ENCODE data around the gene MAPKAPK3. TPM values are rescaled to one million over a fixed set of nuclear protein-coding genes. Genes with fewer than 3 reads are reported as not detected.

MAPKAPK3 gene
- total RNA-seq, 1 donor from 2014 or later = 15.5 TPM

- DNase-seq (ENCODE audit: extremely low read depth, low read depth, low spot score) = no peak
Observed at GRCh38 chr3:50587373-50587772, 29.6 kb upstream of the MAPKAPK3 start.

GRCh38 chr3:50587806-50588758, 28.9 kb upstream of the MAPKAPK3 start:
- no peak for DNase-seq (ENCODE audit: extremely low read depth, low read depth, low spot score)

GRCh38 chr3:50588759-50589433, 28.1 kb upstream of the MAPKAPK3 start:
- DNase-seq (ENCODE audit: extremely low read depth, low read depth, low spot score) = no peak

DNA sequence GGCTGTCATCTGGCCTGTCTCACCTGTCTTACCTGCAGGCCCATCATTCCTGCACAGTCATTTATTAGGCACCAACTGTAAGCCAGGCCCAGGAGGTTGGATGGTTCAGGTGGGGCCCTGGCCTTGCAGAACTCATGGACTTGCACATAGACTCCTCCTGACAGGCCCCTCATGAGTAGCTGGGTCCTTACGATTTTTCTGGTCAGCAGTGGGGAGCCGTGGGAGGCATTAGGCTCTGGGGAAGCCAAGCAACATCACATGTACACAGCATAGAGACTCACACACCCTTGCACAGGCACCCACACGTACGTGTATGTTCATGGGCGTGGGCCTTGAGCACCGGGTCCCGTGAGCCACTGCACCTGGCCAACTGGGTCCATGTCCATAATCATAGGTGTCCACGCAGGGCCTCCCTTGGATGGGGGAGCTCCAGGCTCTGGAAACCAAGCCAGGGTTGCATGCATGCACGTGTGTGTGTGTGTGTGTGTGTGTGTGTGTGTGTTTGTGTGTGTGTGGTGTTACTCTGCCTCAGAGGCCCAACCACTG, 25.7 kb upstream of the MAPKAPK3 start:
- DNase-seq (ENCODE audit: extremely low read depth, low read depth, low spot score) = no peak

- no peak for DNase-seq (ENCODE audit: extremely low read depth, low read depth, low spot score)
Observed at GRCh38 chr3:50592568-50592967, 24.4 kb upstream of the MAPKAPK3 start.

GRCh38 chr3:50594253-50594785, 22.6 kb upstream of the MAPKAPK3 start:
- DNase-seq (ENCODE audit: extremely low read depth, low read depth, low spot score) = no peak

GRCh38 chr3:50599115-50599715, 17.7 kb upstream of the MAPKAPK3 start:
- DNase-seq (ENCODE audit: extremely low read depth, low read depth, low spot score) = no peak

- no peak for DNase-seq (ENCODE audit: extremely low read depth, low read depth, low spot score)
Observed at GRCh38 chr3:50599716-50600118, 17.2 kb upstream of the MAPKAPK3 start.

DNA sequence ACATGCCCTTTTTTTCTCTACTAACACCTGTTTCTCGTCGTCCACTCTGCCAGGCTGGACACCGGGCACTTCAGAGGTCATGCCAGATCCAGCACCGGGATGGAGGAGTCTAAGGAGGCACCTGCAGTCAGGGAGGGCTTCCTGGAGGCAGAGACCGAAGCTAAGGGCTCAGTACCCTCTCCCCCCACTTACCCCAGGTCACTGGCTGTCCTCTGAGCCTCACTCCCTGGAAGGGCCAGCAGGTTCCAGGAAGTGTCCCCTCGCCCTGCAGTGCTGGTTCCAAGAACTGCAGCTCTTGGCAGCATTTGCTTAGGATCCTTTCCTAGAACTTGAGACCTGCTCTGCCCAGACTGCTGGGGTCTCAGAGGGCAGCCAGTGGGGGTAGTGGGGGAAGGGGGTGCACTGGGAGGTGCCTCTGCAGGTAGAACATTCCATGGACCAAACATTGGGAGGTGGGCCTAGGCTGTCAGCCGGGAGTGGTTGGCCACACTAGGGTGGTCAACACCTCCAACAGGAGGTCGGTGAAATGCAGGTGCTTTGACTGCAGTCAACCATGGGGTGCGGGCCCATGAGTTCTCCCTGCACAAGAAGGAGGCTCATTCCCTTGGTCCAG, 16.7 kb upstream of the MAPKAPK3 start:
- DNase-seq (ENCODE audit: extremely low read depth, low read depth, low spot score) = no peak

DNA sequence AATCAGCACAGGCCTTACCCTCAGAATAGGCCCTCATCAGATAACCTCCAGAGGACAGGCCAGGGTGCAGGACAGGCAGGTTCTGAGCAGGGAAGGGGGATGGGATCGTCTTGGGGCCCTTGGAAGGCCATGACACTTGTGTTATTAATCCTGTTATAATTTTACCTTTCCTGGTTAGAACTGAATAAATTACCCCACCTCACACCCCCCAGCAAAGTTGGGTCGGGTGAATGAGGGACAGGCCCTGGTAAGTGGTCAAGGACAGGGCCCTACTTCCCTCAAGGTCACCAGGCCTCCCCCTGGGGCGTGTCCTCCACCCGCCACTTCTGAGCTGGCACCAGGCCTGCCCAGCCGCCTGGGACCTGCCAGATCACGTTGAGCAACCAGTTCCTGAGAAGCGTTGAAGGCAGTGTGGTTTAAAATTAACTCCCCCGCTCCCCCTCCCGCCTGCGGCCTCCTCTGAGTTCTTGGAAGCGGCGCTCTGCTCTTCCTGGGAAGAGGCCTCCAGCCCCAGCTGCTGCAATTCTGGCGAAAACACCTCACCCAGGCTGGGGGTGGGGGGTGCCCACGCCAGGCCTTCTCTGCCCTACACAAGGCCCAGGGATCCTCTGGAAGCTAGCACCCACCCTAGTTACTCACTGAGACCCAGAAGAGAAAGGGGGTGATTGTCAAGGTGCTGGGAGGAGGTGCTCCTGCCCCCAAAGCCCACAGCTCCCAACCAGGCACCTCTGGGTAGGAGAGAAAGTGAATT, 15.9 kb upstream of the MAPKAPK3 start:
- DNase-seq (ENCODE audit: extremely low read depth, low read depth, low spot score) = no peak

GRCh38 chr3:50602595-50603191, 14.3 kb upstream of the MAPKAPK3 start:
- no peak for DNase-seq (ENCODE audit: extremely low read depth, low read depth, low spot score)

DNA sequence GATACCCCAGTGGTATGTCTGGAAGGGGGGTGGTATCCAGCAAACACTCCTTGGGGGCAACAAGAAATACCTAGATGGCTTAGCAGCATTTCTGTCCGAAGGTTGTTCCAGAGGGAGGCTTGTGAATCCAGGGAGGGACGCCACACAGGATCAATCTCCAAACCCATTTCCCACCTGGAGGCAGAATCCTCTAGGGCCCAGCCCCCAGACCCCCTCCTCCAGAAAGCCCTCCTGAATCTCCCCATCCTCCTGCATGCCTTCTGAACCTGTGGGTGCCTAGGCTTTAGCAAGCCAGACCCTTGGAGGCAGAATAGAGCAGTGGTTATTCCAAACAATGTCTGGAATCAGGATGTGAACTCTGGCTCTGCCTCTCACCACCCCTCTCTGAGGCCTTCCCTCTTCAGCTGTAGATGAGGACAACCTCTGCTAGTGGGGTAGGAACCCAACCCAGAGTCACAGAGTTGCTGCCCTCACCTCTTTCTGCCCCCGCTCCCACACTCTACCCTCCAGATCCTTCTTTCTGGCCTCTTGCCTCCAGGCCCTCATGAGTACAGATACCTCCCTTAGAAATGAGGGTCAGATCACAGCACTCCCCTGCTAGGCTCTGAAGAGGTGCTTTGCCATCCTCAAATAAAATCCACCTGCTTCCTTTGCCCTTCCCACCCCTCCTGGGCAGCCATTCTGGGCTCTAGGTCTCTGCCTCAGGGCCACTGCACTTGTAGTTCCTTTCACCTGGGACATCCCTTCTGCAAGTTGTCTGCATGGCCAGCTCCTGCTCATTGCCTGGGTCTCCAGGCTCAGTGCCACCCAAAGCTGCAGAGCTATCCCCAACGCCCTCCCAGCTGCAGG, 13.5 kb upstream of the MAPKAPK3 start:
- DNase-seq (ENCODE audit: extremely low read depth, low read depth, low spot score) = no peak

GRCh38 chr3:50604110-50604621, 12.8 kb upstream of the MAPKAPK3 start:
- no peak for DNase-seq (ENCODE audit: extremely low read depth, low read depth, low spot score)

GRCh38 chr3:50604628-50605588, 12.0 kb upstream of the MAPKAPK3 start:
- DNase-seq (ENCODE audit: extremely low read depth, low read depth, low spot score) = no peak

- DNase-seq (ENCODE audit: extremely low read depth, low read depth, low spot score) = no peak
Observed at GRCh38 chr3:50605901-50606326, 11.0 kb upstream of the MAPKAPK3 start.

GRCh38 chr3:50606596-50606995, 10.4 kb upstream of the MAPKAPK3 start:
- DNase-seq (ENCODE audit: extremely low read depth, low read depth, low spot score) = no peak
